ENCODE measurements around the gene HOXA6.
A peak's percentile ranks its signal among the peaks of the same experiment; 100 is the strongest.

DNA sequence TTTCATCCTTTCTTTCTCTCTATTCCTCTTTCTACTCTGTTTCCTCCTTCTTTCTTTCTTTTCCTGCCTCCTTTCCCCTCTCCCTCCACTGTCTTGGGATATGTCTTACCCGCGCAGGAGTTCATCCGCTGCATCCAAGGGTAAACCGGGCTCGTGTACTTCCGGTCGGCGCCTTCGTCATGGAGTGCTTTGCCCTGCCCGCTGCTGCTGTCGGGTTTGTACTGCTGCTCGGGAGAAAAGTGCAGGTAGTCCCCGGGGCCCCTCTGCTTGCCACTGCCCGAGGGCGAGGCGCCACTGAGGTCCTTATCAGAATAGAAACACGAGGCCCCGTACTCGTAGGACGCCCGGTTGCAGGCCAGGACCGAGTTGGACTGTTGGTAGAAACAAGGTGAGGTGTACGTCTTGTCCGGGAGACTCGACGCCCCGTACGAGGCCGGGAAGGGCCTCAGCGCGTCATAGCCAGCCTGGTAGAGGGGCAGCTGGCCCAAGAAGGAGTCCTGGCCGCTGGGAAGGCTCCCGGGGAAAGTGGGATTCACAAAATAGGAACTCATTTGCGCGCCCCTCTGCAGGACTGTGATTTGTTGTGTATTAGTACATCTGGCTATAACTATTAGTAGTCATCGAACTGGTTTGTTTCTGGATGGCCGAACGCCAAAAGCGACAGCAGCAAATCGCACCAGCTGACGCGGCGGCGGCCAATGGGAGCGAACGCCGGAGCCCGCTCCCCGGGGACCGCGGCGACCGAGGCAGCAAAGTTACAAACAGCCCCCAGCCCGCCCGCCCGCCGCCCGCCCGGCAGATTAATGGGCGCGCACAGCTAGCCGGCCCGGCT is at the start of gene HOXA6:
- TF ChIP-seq, protein P1, sequence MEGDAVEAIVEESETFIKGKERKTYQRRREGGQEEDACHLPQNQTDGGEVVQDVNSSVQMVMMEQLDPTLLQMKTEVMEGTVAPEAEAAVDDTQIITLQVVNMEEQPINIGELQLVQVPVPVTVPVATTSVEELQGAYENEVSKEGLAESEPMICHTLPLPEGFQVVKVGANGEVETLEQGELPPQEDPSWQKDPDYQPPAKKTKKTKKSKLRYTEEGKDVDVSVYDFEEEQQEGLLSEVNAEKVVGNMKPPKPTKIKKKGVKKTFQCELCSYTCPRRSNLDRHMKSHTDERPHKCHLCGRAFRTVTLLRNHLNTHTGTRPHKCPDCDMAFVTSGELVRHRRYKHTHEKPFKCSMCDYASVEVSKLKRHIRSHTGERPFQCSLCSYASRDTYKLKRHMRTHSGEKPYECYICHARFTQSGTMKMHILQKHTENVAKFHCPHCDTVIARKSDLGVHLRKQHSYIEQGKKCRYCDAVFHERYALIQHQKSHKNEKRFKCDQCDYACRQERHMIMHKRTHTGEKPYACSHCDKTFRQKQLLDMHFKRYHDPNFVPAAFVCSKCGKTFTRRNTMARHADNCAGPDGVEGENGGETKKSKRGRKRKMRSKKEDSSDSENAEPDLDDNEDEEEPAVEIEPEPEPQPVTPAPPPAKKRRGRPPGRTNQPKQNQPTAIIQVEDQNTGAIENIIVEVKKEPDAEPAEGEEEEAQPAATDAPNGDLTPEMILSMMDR (IDR thresholded peaks at IDR 0.05), result no peak
- peak in 1 of 2 donors; percentile 7 for TF ChIP-seq EP300 (IDR thresholded peaks at IDR 0.05)
